HCT116 (cell line): ENCODE measurements around the gene LRRC2. TPM values are rescaled to one million over a fixed set of nuclear protein-coding genes. Genes with fewer than 3 reads are reported as not detected.

ENCODE experiments used
- ATAC-seq: fragments of 200-7000 bp; cut with Tn5 transposase; 2 replicates; pipeline ENCODE4 v1.9.1; 2020; ENCODE audit warnings: mild to moderate bottlenecking, moderate library complexity
- BruUV-seq: library from RNA; stranded (reverse); fragments of 400-500 nt; replicated peaks from 2 replicates; lab custom pipeline; 2021; lab: Mats Ljungman, UMichigan
- CTCF ChIA-PET: fragments of 300-600 bp; sonication (Branson Sonifier 250); formaldehyde crosslinking; loops from one replicate; lab custom pipeline; 2021; ENCODE audit warnings: antibody characterized with exemption; lab: Charles Lee
- POLR2A ChIA-PET: fragments of 300-600, 350-600 bp; sonication (Branson Sonifier 250); formaldehyde crosslinking; loops from one replicate; lab custom pipeline; 2021; ENCODE audit warnings: antibody characterized with exemption; lab: Charles Lee
- RAD21 ChIA-PET, 2 experiments: fragments of 300-600 bp; sonication (Branson Sonifier 250); formaldehyde crosslinking; loops; one replicate each; lab custom pipeline; 2023; ENCODE audit warnings: low total read pairs in 2 of 2; ENCODE audit not compliant: uncharacterized antibody in 2 of 2, unreplicated experiment in 2 of 2, low non-redundant PET in 1 of 2; lab: Charles Lee
- DNase-seq: peaks from one replicate; pipeline ENCODE4 v3.0.0-alpha.2; 2010; ENCODE audit warnings: low read depth, low spot score
- H2AFZ ChIP-seq: fragments of 200-600 bp; shearing (Covaris generic), sonication (generic); 2 replicates; pipeline ENCODE4 v1.6.1; 2017; ENCODE audit warnings: low read depth, mixed run types, mixed read lengths, antibody characterized with exemption, low read length; ENCODE audit not compliant: poor library complexity, severe bottlenecking
- H3K27ac ChIP-seq: 2 replicates; pipeline ENCODE4 v1.5.1; 2012; ENCODE audit warnings: low read depth, low read length
- H3K27me3 ChIP-seq: fragments of 200-600 bp; sonication (generic); 2 replicates; pipeline ENCODE4 v1.6.1; 2016; ENCODE audit warnings: mixed run types, low read length, mixed read lengths; ENCODE audit not compliant: insufficient read depth
- H3K36me3 ChIP-seq, 2 experiments: fragments of 200-500 bp in 1 of 2; fragments of 200-600 bp in 1 of 2; sonication (Bioruptor generic) in 1 of 2; sonication (generic) in 1 of 2; 2 replicates each; pipeline versions ENCODE4 v1.5.1 to v1.6.1; 2014 to 2016; ENCODE audit warnings: low read length in 2 of 2, inconsistent platforms in 1 of 2, mixed read lengths in 1 of 2, mixed run types in 1 of 2; ENCODE audit not compliant: insufficient read depth in 2 of 2, control insufficient read depth in 1 of 2
- H3K4me1 ChIP-seq, 2 experiments: fragments of 200-600 bp in 1 of 2; sonication (generic) in 1 of 2; 2 replicates each; pipeline versions ENCODE4 v1.5.1 to v1.6.1; 2012 to 2017; ENCODE audit warnings: low read length in 2 of 2, inconsistent platforms in 1 of 2, mild to moderate bottlenecking in 1 of 2, mixed read lengths in 1 of 2, mixed run types in 1 of 2, moderate library complexity in 1 of 2; ENCODE audit not compliant: insufficient read depth in 2 of 2, control insufficient read depth in 1 of 2
- H3K4me2 ChIP-seq: fragments of 200-600 bp; sonication (generic); 2 replicates; pipeline ENCODE4 v1.6.1; 2017; ENCODE audit warnings: mixed run types, low read length, mixed read lengths
- H3K4me3 ChIP-seq, 2 experiments: fragments of 200-600 bp in 1 of 2; sonication (generic) in 1 of 2; replicated peaks in 1 of 2; 2 replicates each; pipeline ENCODE4 v1.5.1; 2011 to 2016; ENCODE audit warnings: low read length in 2 of 2, control low read depth in 1 of 2, low read depth in 1 of 2, mild to moderate bottlenecking in 1 of 2, mixed read lengths in 1 of 2, mixed run types in 1 of 2
- H3K79me2 ChIP-seq: fragments of 200-600 bp; sonication (generic); 2 replicates; pipeline ENCODE4 v1.6.1; 2017; ENCODE audit warnings: mild to moderate bottlenecking, mixed run types, low read length, moderate library complexity, mixed read lengths; ENCODE audit not compliant: insufficient read depth
- H3K9ac ChIP-seq: fragments of 200-600 bp; sonication (generic); 2 replicates; pipeline ENCODE4 v1.6.1; 2016; ENCODE audit warnings: low read length, mixed read lengths
- H3K9me2 ChIP-seq: fragments of 200-600 bp; sonication (generic), shearing (Covaris generic); 2 replicates; pipeline ENCODE4 v1.6.1; 2017; ENCODE audit warnings: mixed run types, mild to moderate bottlenecking, moderate library complexity; ENCODE audit not compliant: insufficient read depth
- H3K9me3 ChIP-seq, 2 experiments: fragments of 200-500 bp in 1 of 2; fragments of 200-600 bp in 1 of 2; sonication (Bioruptor generic) in 1 of 2; sonication (generic) in 1 of 2; 2 replicates each; pipeline ENCODE4 v1.6.1; 2014 to 2017; ENCODE audit warnings: low read length in 2 of 2, mixed read lengths in 2 of 2, inconsistent platforms in 1 of 2, low read depth in 1 of 2, mild to moderate bottlenecking in 1 of 2, mixed run types in 1 of 2, moderate library complexity in 1 of 2; ENCODE audit not compliant: control insufficient read depth in 1 of 2, insufficient read depth in 1 of 2
- H4K20me1 ChIP-seq: fragments of 200-600 bp; sonication (generic), shearing (Covaris generic); 2 replicates; pipeline ENCODE4 v1.6.1; 2017; ENCODE audit warnings: mixed run types, mild to moderate bottlenecking, moderate library complexity; ENCODE audit not compliant: insufficient read depth
- ATF3 ChIP-seq: IDR thresholded peaks from 2 replicates; pipeline ENCODE4 v1.6.1; 2012
- CBX3 ChIP-seq: IDR thresholded peaks from 2 replicates; pipeline ENCODE4 v1.6.1; 2012; ENCODE audit warnings: low read depth
- CTCF ChIP-seq, 3 experiments: fragments of 200-600 bp in 1 of 3; sonication (generic) in 1 of 3; IDR thresholded peaks in 2 of 3; conservative IDR thresholded peaks in 1 of 3; 2 replicates each; pipeline ENCODE4 v1.5.1; 2012 to 2017; ENCODE audit warnings: low read depth in 2 of 3, low read length in 2 of 3, antibody characterized with exemption in 1 of 3, borderline replicate concordance in 1 of 3, control low read depth in 1 of 3, mild to moderate bottlenecking in 1 of 3, mixed read lengths in 1 of 3, mixed run types in 1 of 3, moderate library complexity in 1 of 3; ENCODE audit not compliant: insufficient read depth in 1 of 3
- ELF1 ChIP-seq: IDR thresholded peaks from 2 replicates; pipeline ENCODE4 v1.6.1; 2012; ENCODE audit warnings: low read depth, borderline replicate concordance
- JUND ChIP-seq: IDR thresholded peaks from 2 replicates; pipeline ENCODE4 v1.6.1; 2012
- POLR2A ChIP-seq: IDR thresholded peaks from 2 replicates; pipeline ENCODE4 v1.7.0; 2011; ENCODE audit warnings: borderline replicate concordance; ENCODE audit not compliant: insufficient read depth, insufficient read length; ENCODE audit errors: extremely low read depth
- RAD21 ChIP-seq: IDR thresholded peaks from 2 replicates; pipeline ENCODE4 v1.6.1; 2012; ENCODE audit warnings: low read depth, mild to moderate bottlenecking
- REST ChIP-seq: IDR thresholded peaks from 2 replicates; pipeline ENCODE4 v1.6.1; 2012; ENCODE audit warnings: low read depth
- SIN3A ChIP-seq: IDR thresholded peaks from 2 replicates; pipeline ENCODE4 v1.6.1; 2012; ENCODE audit warnings: low read depth
- SP1 ChIP-seq: IDR thresholded peaks from 2 replicates; pipeline ENCODE4 v1.6.1; 2012; ENCODE audit warnings: low read depth
- SRF ChIP-seq: IDR thresholded peaks from 2 replicates; pipeline ENCODE4 v1.6.1; 2012; ENCODE audit warnings: low read depth
- TCF7L2 ChIP-seq: IDR thresholded peaks from 2 replicates; pipeline ENCODE4 v1.7.0; 2011; ENCODE audit warnings: borderline replicate concordance, inconsistent platforms; ENCODE audit not compliant: insufficient read depth, insufficient read length; ENCODE audit errors: extremely low read depth
- YY1 ChIP-seq: IDR thresholded peaks from 2 replicates; pipeline ENCODE4 v1.6.1; 2011; ENCODE audit warnings: low read length, low read depth, moderate library complexity, mild to moderate bottlenecking; ENCODE audit not compliant: insufficient replicate concordance; ENCODE audit errors: extremely low read depth
- ZFX ChIP-seq: fragments of 450-650 bp; IDR thresholded peaks from 2 replicates; pipeline ENCODE4 v1.6.1; 2017
- ZNF274 ChIP-seq: fragments of 200-500 bp; sonication (Bioruptor generic); IDR thresholded peaks from 2 replicates; pipeline ENCODE4 v1.6.1; 2014; ENCODE audit warnings: mild to moderate bottlenecking, low read depth, low read length, inconsistent platforms
- intact Hi-C: fragments of 100-400 bp; cut with micrococcal nuclease; formaldehyde crosslinking; loops from 2 replicates; pipeline ENCODE4 v1.10.0; 2022
- total RNA-seq: library from RNA; stranded (reverse); gene quantifications from one replicate; pipeline ENCODE4 v1.2.1, GENCODE V29; 2021; ENCODE audit not compliant: unreplicated experiment

Gene LRRC2
- total RNA-seq, 1 experiment from 2014 or later: not detected

- H3K79me2 ChIP-seq: no peaks in the 10 kb centered on the region
- intact Hi-C loops: no loop called here
- no TSS peak for BruUV-seq
Observed at GRCh38 chr3:46482632-46483350, 83.3 kb downstream of the LRRC2 start.

GRCh38 chr3:46481636-46482035 lies 84.5 kb downstream of the LRRC2 start:
- no peaks in the 10 kb centered on the region for H3K9me2 ChIP-seq
- intact Hi-C loops: no loop called here
- no peaks in the 10 kb centered on the region for H3K36me3 ChIP-seq
- ATAC-seq (no peak), DNase-seq (no peak)
- H3K27ac ChIP-seq: no peak overlapping the region
- H3K9ac ChIP-seq: no peak overlapping the region
- H2AFZ ChIP-seq: no peak overlapping the region
- H3K9me3 ChIP-seq: no peaks in the 10 kb centered on the region
- no peaks in the 10 kb centered on the region for H3K4me1 ChIP-seq
- ChIA-PET POLR2A (no interaction called here), RAD21 (no interaction called here), CTCF (no interaction called here)
- peaks cover 7% of the 10 kb centered on the region; the same call in 1 of the 2 replicates for H3K27me3 ChIP-seq
- no peaks in the 10 kb centered on the region for H3K79me2 ChIP-seq
- BruUV-seq: no TSS peak
- no peak overlapping the region for H3K4me2 ChIP-seq
- H4K20me1 ChIP-seq: no peaks in the 10 kb centered on the region
- no peak overlapping the region for H3K4me3 ChIP-seq
- TF ChIP-seq YY1 (no peak), CBX3 (no peak), TCF7L2 (no peak), CTCF (IDR thresholded peaks at IDR 0.05 in 2 of 3, conservative IDR thresholded peaks at IDR 0.05 in 1 of 3; ENCODE audit: borderline replicate concordance in 1 of 3, insufficient read depth in 1 of 3, low read depth in 2 of 3, low read length in 2 of 3) (no peak), ATF3 (no peak), SP1 (no peak), JUND (no peak), ZNF274 (no peak), RAD21 (no peak), SRF (no peak), ELF1 (no peak), REST (no peak), ZFX (no peak), SIN3A (no peak)

More at GRCh38 chr3:46482632-46483350, 83.3 kb downstream of the LRRC2 start:
- no peaks in the 10 kb centered on the region for H3K36me3 ChIP-seq
- H3K4me3 ChIP-seq: no peak overlapping the region
- H3K4me1 ChIP-seq: no peaks in the 10 kb centered on the region
- peaks cover 7% of the 10 kb centered on the region; the same call in 1 of the 2 replicates for H3K27me3 ChIP-seq
- H3K27ac ChIP-seq: no peak overlapping the region
- no peak overlapping the region for H3K9ac ChIP-seq
- no peak overlapping the region for H3K4me2 ChIP-seq
- TF ChIP-seq POLR2A: no peak
- no peak for TF ChIP-seq CBX3
- TF ChIP-seq, all 23 proteins: peak for 0
- H2AFZ ChIP-seq: no peak overlapping the region
- DNase-seq: no peak
- no peak for ATAC-seq
- no peaks in the 10 kb centered on the region for H4K20me1 ChIP-seq
- no peaks in the 10 kb centered on the region for H3K9me2 ChIP-seq
- CTCF ChIA-PET: interaction anchor here (0.6 to 2.4 kb wide), 2 partner anchors 76 to 146 kb away, joined by 3 to 9 read pairs; no protein-coding TSS in a partner anchor
- no peaks in the 10 kb centered on the region for H3K9me3 ChIP-seq
- RAD21 ChIA-PET: no interaction called here
- POLR2A ChIA-PET: no interaction called here
